HS-5 (cell line): Measurements from ENCODE around the gene EPHB2.
"Not testable (repeated sequence)": the region's sequence is repeated elsewhere in the genome, so short reads cannot be mapped to it uniquely, and the experiment has no call there.

Experiments
- DNase-seq: peaks from one replicate; pipeline ENCODE4 v3.0.0-alpha.2; 2012; ENCODE audit warnings: low read depth

EPHB2 gene

DNA sequence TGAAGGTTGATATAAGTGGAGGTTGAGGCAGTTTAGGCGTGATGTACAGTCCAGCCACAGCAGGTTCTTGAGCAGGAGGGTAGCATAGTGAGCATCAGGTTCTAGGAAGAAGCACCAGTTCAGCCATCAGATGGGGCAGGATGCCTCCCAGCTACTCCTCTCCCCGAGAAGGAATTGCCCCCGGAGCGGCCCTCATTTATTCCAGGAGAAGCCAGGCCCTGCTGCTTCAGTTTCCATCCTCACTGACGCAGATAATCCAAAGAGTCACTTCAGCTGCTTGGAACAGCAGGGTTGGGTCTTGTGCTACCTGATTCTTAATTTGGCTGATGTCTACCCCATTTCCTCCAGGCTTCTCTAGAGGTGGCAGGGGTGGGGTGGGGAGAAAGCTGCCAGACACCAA, 207.3 kb downstream of the EPHB2 start:
- DNase-seq, result no peak

DNA sequence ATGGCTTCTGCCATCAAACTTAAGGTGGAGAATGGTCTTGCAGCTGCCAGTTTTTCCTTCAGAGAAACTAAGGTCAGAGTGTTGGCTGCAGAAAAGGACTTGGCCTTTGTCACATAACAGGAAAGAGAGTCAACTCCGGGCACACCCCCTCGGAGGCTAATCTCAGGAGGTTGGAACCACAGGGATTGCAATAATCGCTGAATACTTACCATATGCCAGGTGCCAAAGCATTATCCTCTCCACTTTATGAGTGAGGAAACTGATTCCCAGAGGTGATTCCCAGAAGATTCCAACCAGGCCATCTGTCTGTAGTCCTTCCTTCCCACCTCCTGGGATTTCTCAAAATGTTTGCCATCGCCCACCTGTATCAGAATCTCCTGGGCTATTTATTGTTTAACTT, 208.0 kb downstream of the EPHB2 start:
- DNase-seq, result no peak

GRCh38 chr1:22919341-22920025, 208.8 kb downstream of the EPHB2 start:
- no peak for DNase-seq

DNA sequence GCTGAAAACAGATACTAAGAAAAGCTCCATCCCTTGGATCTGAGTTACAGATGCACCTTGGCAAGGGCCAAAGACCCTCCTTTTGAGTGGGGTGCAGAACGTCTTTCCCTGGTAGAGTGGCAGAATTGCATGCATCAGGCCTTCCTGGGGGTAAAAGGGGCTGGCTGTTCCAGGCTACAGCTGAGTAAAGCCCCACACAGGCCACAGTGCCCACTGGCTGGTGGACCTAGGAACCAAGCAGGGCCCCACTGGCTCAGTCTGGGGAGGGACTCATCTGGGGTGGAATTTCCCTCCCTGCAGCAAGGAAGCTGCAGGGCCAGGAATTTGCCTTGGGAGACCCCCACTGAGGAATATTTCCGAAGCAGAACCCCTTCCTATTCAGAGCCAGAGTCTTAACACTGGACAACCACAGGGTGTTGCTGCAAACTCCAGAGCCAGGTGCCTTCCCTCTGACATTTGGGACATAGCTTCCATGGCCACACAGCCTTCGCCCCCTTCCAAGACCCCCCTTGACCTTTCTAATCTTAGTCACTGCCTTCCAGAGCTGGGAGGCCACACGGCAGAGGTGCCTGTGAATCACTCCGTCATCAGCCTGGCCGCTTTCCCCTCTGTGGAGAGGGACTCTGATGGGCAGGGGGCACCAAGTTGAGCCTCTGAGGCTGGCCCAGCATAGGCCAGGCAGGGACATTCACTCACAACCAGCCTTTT, 209.5 kb downstream of the EPHB2 start:
- DNase-seq, result no peak

DNA sequence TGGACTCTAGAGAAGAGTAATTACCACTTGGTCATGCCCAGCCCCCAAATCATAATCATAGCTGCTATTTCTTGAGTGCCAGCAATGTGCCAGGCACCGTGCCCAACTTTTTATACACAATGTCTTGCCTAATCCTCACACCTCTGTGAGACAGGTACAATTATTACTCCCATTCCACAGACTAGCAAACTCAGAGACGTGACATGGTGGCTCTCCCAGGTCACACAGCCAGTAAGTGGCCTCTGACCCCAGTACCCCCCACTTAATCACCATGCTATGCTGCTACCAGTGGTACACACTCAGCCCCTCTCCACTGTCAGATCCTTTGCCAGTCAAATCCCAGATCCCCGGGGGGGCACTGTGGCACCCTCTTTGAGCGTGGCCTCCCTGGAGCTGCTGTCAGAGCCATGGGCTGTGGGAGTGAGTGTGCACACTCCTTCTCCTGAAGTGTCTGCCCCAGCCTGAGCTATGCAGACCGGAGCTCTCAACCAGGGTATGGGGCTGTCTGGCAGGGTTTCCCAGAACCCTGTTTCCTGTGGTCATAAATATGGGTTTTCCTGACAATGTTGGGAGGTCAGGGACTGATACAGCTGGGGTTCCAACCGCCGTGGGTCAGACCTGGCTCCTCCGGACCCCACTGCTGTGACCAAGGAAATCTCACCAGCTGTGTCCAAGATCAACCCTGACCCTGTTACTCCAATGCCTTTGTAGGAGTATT, 210.3 kb downstream of the EPHB2 start:
- DNase-seq, result no peak

GRCh38 chr1:22921452-22922126, 210.9 kb downstream of the EPHB2 start:
- no peak for DNase-seq

DNA sequence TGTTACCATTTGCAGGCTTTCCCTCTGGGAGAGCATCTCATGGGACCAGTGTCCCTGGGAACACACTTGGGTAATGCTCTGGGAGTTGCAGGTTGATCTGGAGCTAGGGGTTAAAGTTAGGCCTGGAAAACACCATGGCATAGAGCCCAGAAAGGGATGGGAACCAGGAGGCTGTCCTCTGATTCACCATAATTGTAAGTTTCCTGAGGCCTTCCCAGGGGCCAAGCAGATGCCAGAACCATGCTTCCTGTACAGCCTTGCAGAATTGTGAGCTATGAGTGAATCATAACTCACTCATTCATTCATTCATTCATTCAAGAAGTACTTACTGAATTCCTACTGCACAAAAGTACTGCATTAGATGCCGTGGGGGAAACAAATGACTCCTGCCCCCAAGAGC, 212.0 kb downstream of the EPHB2 start:
- no peak for DNase-seq

- no peak for DNase-seq
Observed at GRCh38 chr1:22925111-22925510, 214.5 kb downstream of the EPHB2 start.

DNA sequence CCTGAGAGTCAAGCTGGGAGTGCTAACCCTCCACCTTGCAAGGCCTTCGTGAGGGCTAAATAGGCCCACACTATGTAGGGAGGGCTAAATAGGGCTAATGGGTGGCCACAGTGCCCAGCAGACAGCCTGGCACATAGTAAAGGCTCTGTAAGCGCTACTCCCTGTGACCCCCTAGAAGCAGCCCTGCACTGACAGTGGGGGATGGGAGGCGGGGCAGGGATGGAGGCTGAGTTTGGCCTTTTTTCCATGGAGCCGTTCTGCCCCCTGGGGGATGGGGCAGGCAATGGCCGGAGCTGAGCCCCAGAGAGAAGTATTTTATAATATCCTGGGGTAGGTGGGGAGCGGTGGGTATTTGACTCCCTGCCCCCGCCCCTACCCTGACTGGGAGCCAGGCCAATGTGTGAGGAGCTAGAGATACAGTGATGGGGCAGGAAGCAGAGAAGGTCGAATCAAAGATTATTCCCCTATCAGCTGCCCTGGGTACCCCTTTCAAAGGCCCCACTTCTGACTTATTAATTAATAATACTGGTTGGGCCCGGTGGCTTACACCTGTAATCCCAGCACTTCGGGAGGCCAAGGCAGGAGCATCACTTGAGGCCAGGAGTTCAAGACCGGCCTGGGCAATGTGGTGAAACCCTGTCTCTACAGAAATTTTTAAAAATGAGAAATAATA, 219.7 kb downstream of the EPHB2 start:
- no peak for DNase-seq

- no peak for DNase-seq
Observed at GRCh38 chr1:22932803-22933470, 222.3 kb downstream of the EPHB2 start.

GRCh38 chr1:22935433-22935832, 224.8 kb downstream of the EPHB2 start:
- no peak for DNase-seq

- no peak for DNase-seq
Observed at GRCh38 chr1:22936681-22937080, 226.0 kb downstream of the EPHB2 start.

- no peak for DNase-seq
Observed at GRCh38 chr1:22941257-22941656, 230.6 kb downstream of the EPHB2 start.

DNA sequence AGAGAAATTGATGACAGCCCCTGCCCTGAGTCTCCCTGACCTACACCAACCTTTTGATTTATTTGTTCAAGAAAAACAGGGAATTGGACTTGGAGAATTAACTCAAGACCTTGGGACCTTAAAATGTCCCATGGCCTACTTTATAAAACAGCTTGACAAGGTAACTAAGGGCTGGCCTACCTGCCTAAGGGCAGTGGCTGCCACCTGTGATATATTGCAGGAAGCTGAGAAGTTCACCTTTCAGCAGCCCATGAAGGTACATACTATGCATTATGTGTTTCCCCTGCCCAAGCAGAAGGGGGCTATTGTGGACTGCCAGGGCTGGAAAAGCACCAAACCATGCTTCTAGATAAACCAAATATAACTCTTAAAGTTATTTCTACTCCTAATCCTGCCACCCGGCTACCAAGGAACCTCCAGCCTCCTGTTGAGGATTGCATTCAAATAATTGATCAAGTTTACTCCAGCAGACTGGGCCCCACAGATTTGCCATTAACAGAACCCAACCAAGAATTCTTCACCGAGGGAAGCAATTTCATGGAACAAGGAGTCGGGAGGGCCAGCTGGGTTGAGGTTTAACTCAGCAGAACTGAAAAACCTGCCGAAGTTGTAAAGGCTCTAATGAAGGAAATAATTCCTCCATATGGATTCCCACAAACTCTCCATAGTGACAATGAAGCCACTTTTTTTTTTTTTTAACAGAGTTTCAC, 233.9 kb downstream of the EPHB2 start:
- DNase-seq, result no peak

DNA sequence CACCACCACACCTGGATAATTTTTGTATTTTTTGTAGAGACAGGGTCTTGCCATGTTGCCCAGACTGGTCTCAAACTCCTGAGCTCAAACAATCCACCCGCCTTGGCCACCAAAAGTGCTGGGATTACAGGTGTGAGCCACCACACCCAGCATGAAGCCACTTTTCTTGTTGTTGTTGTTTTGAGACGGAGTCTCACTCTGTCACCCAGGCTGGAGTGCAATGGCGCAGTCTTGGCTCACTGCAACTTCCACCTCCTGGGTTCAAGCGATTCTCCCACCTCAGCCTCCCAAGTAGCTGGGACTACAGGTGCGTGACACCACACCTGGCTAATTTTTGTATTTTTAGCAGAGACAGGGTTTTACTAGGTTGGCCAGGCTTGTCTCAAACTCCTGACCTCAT, 234.5 kb downstream of the EPHB2 start:
- DNase-seq, result not testable (repeated sequence)

GRCh38 chr1:22949822-22950331, 239.2 kb downstream of the EPHB2 start:
- DNase-seq, result no peak

GRCh38 chr1:22951796-22952195, 241.2 kb downstream of the EPHB2 start:
- DNase-seq, result no peak

DNA sequence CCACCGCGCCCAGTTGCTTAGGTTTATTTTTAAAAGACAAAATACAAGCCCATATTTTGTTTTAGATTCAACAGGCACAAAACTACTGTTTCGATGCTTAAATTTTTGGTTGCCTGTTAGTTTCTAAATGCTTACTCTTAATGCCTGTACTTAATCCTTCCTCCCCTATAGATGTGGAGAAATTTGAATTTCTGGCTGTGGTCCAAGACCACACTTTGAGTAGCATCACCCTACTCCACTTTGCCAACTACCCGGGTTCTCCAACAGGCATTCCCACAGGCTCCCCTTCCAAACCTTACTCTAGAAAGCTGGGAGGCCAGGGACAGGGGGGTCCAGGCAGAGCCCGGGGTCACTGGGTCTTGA, 242.0 kb downstream of the EPHB2 start:
- DNase-seq, result no peak

- no peak for DNase-seq
Observed at GRCh38 chr1:22953057-22953739, 242.6 kb downstream of the EPHB2 start.

DNA sequence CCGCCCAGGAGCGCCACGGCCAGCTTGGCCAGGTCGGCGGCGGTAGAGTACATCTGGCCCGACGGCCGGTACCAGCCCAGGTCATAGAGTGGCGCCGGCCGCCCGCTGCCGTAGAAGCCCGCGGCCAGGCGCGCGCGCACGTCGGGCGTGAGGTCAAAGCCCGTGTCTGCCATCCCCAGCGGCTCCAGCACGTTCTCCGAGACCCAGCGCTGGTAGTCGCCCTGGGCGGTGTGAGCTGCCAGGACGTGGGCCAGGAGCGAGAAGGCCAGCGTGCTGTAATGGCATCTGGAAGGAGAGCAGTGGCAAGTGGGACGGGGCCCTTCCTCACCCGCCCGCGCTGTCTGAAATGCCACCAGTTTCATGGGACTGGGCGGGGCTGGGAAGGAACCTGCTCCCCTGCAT, 243.1 kb downstream of the EPHB2 start:
- DNase-seq, result no peak
